ENCODE measurements around the gene PTH1R.

The PTH1R gene

GRCh38 chr3:46947546-46947901 is 70.0 kb downstream of the PTH1R start:
- no peak for DNase-seq (ENCODE audit: low spot score)

GRCh38 chr3:46947981-46948791 is 70.7 kb downstream of the PTH1R start:
- peak; percentile 43 for DNase-seq (ENCODE audit: low spot score)

GRCh38 chr3:46948830-46949671 is 71.5 kb downstream of the PTH1R start:
- no peak for DNase-seq (ENCODE audit: low spot score)

- DNase-seq (ENCODE audit: low spot score) = no peak
Observed at GRCh38 chr3:46950177-46950576, 72.7 kb downstream of the PTH1R start.

- DNase-seq (ENCODE audit: low spot score) = no peak
Observed at GRCh38 chr3:46950650-46951241, 73.2 kb downstream of the PTH1R start.

- no peak for DNase-seq (ENCODE audit: low spot score)
Observed at GRCh38 chr3:46952813-46953212, 75.3 kb downstream of the PTH1R start.

All from hematopoietic multipotent progenitor cell treated with erythropoietin and hydrocortisone succinate and interleukin-3 and kit ligand, for 17 days (in vitro differentiated cells).